GM12892 (cell line): Measurements from ENCODE around the gene NAA16.

Experiments used
- POLR2A ChIP-seq: IDR thresholded peaks from 2 replicates; pipeline ENCODE4 v1.6.1; 2011; ENCODE audit warnings: low read depth, low read length, control low read depth
- POLR2AphosphoS5 ChIP-seq: IDR thresholded peaks from 2 replicates; pipeline ENCODE4 v1.6.1; 2011; ENCODE audit warnings: low read depth, low read length, control low read depth

DNA sequence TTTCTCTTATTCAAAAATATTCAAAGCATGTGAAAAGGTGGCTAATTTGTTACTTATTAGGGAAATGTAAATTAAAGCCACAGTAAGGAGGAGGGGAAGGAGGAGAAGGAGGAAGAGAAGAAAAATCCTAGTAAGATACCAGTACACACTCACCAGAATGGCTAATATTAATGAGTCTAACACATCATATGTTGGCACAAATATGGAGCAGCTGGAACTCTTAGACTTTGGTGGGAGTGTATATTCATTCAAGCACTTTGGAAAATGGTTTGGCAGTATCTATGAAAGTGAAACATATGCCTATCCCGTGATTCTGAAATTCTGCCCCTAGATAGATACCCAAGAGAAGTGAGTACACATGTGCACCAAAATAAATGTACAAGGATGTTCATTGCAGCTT, 108.1 kb downstream of the NAA16 start:
- TF ChIP-seq POLR2AphosphoS5 (no peak), POLR2A (no peak)
